Erythroblast (primary cell): ENCODE measurements around the gene RAP1A.
A peak's percentile ranks its signal among the peaks of the same experiment; 100 is the strongest.

Experiments used
- GATA1 ChIP-seq: IDR thresholded peaks from 2 replicates; pipeline ENCODE4 v1.6.1; 2011; ENCODE audit warnings: low read depth, mild to moderate bottlenecking, control low read depth, low read length, moderate library complexity
- POLR2A ChIP-seq: IDR thresholded peaks from 2 replicates; pipeline ENCODE4 v1.6.1; 2011; ENCODE audit warnings: mild to moderate bottlenecking, low read length

- TF ChIP-seq POLR2A (peak; percentile 63), GATA1 (no peak)
Observed at GRCh38 chr1:111739194-111739924, 119.8 kb downstream of the RAP1A start, which contains the start of gene INKA2.
